NCI-H2227 treated with DMSO at 0.1 percent for 48 hours (cell line): ENCODE results near the gene MAPKAP1.

Experiments
- DNase-seq: peaks from one replicate; lab custom pipeline; 2025; lab: John Stamatoyannopoulos, UW

MAPKAP1 gene

DNA sequence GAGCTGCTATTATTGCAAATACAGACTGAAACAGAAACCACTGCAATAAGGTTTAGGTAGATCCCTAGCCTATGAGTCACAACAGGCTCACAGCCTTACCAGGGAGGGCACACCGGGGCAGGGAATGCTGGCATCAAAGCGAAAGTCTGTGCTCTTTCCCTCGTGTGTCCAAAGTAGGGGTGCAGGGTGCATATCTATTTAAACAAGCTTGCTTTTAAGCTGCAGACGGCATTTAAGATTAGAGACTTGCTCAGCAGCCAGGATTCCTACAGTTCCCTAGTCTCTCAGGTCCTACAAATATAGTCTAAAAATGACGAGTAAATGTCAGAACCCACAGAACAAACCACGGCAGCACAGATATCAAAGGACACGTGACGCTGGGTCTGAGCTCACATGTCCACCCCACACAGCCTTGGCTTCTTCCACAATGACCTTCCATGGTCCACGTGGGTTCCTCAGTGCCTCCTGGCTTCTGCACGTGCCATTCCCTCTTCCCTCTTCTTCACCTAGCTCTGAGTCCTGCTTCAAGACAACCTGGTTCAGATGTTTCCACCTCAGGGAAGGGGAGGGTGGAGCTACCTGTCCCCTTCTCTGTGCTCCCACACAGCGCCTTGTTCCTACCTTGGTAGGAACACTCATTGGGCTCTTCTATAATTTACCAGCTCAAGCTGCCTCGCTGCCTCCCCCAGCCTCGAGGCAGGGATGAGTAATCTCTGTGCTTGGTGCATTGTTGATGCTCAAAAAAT, 193.2 kb downstream of the MAPKAP1 start:
- no peak for DNase-seq

- no peak for DNase-seq
Measured at GRCh38 chr9:125513303-125513667, 193.7 kb downstream of the MAPKAP1 start.

GRCh38 chr9:125511789-125512660, 195.0 kb downstream of the MAPKAP1 start:
- DNase-seq: no peak

DNA sequence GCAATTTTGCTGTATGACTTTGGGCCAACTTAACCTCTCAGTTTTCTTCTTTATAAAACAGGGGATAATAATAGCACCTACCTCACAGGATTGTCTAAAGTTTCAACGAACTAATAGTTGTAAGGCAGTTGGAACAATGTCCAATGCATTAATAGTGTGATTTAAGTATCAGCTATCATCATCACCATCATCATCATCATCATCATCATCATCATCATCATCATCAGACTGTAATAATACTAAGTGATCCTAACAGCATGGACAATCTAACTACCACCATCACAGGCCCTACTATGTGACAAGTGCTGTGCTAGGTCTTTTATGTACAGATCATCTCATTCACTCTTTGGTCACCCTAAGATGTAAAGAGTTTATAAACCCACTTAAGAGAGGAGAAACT, 196.0 kb downstream of the MAPKAP1 start:
- no peak for DNase-seq

DNA sequence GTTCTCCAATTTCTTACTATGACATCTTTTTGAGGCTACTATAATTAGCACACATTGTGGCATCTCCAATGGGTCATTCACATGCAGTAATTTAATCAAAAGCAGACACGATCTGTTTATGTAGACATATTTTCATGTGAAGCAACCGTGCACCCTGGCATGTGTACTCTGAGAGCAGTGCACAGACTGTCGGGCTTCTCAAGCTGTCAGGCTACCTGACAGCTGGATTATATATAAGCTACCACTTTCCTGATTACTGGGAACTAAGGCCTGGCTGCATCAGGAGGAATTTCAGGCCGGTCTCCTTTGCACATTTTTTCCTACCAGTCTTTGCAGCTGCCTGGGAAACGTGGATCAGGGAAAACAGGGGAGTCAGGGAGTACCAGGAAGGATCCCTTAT, 197.5 kb downstream of the MAPKAP1 start:
- no peak for DNase-seq

DNA sequence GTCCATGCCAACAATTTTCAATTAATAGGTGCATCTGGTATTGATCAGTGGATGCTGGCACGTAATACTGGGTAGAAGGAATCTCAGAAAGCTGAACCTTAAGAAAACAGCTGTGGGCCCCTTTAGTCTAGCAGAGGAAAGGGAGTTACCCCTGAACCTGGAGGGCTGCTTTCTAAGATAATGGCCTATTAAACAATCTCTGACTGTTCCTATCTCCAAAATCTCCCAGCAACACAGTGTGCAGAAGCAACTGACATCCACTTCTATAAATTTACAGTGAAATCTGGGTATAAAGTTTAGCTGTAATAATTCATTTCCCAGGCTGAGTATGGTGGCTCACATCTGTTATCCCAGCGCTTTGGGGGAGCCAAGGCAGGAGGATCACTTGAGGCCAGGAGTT, 198.8 kb downstream of the MAPKAP1 start:
- no peak for DNase-seq

DNA sequence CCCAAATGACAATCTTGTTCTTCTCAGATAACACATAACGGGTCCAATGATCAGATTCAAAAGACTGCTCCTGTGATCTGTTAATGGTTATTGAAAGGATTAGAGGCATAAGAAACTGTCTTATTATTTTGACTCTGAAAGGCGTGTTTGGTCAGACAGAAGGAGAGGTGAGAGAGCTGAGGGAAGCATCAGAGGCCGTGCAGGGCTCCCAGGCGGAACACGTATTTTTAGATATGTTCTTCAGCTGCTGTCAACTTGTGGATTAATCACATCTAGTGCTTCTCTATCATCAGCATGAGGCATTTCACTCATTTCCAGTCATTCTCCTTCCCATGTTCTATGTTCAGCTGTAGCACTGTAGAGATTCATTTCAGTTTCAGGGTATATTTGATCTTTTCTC, 199.8 kb downstream of the MAPKAP1 start:
- DNase-seq: no peak

GRCh38 chr9:125505988-125506438, 201.0 kb downstream of the MAPKAP1 start:
- no peak for DNase-seq

DNA sequence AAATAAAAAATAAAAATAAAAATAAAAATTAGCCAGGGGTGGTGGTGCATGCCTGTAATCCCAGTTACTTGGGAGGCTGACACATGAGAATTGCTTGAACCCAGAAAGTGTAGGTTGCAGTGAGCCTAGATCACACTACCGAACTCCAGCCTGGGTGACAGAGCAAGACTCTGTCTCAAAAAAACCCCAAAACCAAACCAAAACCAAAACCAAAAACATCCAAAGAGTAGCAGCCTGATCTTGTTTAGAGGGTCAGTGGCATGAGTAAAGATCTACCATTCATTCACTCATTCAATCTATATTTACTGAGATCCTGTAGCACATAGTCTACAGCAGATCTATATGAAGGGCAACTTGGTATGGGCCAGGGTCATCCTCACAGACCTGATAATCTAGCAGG, 202.4 kb downstream of the MAPKAP1 start:
- no peak for DNase-seq

DNA sequence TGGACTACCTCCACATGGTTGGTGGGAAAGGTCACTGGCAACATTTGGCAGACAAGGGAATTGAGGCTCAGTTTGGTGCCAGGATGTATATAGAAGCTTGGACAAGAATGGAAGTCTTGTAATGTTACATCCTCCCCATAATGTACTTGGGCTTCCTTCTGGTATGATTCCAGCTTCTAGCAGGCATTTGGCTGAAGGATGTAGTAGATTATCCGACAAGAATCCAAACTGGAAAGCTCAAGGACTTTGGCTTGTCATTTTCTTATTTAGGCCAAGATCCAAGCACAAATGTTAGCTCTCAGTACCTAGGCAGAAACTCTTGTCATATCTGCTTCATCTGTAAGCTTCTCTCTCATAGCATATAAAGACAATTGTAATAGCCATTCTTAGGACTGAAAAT, 209.1 kb downstream of the MAPKAP1 start:
- DNase-seq: no peak

DNA sequence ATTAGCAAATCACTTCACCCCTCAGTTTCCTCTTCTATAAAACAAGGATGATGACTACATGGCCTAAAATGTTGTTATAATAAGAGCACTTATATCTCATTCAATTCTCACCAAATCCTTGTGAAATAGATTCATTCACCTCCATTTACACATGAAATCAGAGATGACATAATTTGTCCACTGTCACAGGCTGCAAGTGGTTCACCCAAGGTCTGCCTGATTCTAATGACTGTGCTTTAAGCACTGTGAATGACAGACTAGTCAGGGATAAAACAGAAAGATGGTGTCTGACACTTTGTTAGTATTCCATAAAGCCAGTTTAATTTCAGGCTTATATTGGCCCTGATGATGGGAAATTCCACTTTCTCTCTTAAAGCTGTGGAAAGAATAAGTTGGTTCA, 209.5 kb downstream of the MAPKAP1 start:
- DNase-seq: no peak

- DNase-seq: no peak
Measured at GRCh38 chr9:125496313-125496834, 210.6 kb downstream of the MAPKAP1 start.

DNA sequence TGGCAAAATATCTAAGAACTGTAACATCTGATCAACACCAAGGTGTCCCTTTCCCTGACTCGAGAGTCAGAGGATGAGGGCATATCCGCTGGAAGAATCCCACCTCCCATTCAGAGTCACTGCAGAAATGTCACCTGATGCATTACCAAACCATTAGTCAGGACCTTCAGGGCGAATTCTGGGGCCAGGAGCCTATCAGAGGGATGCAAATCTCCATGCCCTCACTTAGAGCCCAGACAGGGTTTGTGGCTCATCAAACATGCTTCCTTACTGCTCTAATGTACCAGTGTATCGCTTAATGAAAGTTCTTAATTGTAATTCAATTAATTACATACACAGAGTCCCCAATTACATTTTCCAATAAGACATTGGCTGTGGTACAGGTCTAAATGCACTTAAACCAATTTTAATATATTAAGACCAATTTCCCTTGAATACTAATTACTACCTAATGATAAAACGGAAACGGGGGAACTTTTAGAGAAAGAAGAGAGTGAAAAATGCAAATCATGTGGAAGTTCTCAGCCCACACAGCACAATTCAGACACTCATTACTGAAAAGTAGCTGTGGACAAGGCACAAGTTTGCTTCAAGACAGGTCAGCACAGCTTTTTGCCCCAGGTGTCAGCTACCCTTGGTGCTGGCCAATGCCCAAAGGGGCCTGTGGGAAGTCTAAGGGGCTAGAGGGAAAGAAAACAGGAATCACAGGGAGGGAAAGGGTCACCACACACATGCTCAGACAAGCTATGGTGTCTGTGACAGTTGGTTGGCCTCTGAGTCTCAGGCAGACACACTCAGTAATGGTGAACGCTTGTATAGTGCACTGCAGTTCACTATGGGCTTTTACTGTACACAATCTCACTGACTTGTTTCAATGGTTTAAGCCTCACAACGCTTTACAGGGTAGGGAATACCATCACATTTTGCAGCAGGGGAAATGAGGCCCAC, 211.6 kb downstream of the MAPKAP1 start:
- DNase-seq: no peak

DNA sequence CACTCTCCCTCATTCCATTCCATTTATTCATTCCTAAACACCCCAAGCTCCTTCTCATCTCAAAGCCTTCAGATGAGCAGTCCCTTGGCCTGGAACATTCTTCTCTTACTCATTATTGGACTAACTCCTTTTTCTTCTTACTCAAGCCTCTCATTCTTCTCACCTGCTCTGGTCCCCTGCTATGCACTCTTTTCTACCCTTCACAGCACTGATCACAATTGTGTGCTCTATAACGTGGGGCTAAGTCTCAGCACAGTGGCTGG, 212.4 kb downstream of the MAPKAP1 start:
- DNase-seq: no peak

- DNase-seq: no peak
Measured at GRCh38 chr9:125493881-125494652, 212.9 kb downstream of the MAPKAP1 start.

DNA sequence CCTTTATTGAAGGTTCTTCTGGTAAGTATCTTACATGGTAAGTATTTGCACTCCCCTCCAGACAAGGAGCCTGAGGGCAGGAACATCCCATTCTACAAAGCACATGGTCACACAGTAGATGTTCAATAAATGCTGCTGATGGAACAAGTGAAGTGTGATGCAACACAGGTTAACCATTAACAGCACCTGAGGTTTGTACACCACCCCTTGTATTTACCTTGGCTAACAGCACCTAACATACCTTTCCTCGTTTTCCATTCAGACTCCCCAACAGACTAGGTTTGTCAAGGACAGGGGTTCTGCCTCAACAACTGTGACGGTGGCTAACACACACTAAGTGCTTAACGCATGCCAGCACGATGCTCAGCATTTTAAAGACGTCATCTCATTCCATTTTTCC, 213.6 kb downstream of the MAPKAP1 start:
- DNase-seq: no peak

GRCh38 chr9:125492719-125493118, 214.3 kb downstream of the MAPKAP1 start:
- DNase-seq: no peak

- no peak for DNase-seq
Measured at GRCh38 chr9:125487842-125488241, 219.2 kb downstream of the MAPKAP1 start.

DNA sequence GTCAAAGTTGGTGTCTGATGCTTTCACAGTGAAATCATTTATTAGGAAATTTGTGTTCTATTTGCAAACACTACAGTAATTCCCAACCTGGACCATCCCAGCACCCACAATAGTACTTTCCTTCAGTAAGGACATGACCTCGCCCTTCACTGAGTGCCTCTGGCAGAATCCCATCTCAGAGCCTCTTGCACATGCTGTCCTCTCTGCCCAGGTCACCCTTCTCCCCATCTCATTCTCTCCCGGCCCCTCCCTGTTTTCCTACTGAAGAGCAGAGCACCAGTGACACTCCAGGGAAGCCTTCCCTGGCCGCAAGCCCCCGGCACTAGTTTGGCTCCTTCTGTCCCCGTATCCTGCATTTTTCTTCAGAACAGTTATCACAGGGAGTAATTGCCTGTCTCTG, 220.4 kb downstream of the MAPKAP1 start:
- DNase-seq: no peak

GRCh38 chr9:125486152-125486508, 220.9 kb downstream of the MAPKAP1 start:
- DNase-seq: no peak

- no peak for DNase-seq
Measured at GRCh38 chr9:125485471-125486151, 221.4 kb downstream of the MAPKAP1 start.
